ENCODE results near the gene NOC3L.
A peak's percentile ranks its signal among the peaks of the same experiment; 100 is the strongest.
"Not testable (repeated sequence)": the region's sequence is repeated elsewhere in the genome, so short reads cannot be mapped to it uniquely, and the experiment has no call there.

Gene NOC3L

DNA sequence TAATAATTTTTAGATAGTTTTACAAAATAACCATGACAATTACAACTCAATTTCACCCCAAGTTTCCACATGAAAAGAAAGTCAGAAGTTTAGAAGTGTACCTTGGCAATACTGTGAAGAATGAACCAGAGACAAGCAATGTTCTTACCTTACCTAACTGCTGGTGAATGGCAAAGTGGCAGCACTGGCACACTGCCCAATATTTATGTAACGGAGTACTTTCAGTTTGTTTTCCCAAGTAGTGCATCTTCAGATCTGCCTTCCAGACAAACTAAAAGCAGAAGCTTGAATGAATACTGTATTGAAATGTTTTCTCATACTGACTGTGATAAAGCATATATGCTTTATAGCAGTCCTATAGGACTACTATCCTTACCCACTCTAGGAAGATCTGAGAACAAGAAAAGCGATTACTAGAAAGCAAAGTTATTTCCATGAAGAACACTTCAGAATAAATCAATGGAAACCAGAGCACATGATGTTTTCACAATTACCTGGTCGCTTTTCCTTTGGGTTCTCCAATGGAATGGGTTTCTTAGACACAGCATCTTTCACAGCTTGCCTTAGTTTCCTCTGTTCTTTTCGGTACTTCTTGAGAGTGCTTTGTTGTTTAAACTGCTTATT lies 1.5 kb downstream of the NOC3L start:
- no peak for DNase-seq

DNA sequence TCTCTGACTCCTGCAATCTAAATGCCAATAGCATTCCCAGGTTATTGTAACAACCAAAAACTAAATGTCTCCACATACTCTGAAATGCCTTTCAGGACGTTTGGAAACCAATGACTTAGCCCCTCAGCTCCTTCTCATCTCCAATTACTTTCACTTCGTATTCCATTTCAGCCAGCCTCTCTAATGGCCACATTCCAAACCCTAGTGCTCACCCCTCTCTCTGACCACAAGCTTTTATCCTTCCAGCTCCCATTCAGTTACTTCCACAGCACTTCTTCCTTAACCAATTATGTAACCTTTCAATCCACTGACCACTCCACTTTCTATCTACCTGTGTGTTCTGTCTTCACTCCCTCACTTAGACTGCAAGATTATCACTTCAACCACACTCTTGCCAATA lies 4.3 kb downstream of the NOC3L start:
- DNase-seq = no peak

DNA sequence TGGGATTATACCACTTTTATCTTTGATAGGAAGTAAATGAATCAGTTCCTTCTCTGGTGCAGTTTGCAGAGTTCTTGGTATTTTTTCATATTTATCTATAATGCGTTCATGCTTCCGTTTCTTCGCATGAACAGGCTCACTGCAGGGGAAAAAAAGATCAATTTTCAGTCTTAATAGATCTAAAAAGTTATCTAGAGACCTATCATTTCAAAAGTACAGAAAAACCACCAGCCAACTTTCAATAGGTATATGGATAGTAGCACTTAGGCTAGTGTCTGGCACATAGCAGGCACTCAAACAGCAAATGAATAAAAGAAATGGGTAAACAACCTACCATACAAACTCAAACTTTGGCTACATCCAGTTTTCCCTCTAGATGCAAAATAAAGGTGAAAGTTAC lies 5.5 kb downstream of the NOC3L start:
- DNase-seq = no peak

DNA sequence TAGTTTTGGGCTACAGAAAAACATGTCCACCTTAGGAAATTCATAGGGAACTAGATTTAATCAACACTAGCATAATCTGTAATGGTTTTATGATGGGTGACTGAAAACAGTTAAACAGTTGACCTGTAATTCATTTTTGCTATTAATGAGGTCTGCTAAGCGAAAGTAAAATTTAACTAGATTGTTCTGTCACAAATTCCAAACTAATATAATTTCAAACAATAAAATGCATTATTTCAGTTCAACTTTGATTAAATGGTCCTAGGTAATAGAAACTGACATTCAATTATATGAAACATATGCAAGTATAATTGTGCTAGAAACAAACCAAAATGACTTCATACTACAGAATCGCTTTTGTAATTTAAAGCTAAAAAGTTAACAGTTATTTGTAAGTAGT lies 6.9 kb downstream of the NOC3L start:
- no peak for DNase-seq

DNA sequence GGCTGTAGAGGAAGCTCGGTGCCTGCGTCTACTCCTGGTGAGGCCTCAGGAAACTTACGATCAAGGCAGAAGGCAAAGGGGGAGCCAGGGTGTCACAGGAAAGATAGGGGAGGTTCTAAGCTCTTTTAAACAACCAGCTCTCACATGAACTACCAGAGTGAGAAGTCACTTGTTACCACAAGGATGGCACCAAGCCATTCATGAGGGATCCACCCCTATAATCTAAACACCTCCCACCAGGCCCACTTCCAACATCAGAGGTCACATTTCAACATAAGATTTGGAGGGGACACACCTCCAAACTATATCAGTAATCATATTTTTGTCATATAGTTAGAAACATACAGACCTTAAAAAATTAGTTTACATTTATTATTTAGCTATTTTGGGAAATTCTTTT lies 9.4 kb downstream of the NOC3L start:
- no peak for DNase-seq

DNA sequence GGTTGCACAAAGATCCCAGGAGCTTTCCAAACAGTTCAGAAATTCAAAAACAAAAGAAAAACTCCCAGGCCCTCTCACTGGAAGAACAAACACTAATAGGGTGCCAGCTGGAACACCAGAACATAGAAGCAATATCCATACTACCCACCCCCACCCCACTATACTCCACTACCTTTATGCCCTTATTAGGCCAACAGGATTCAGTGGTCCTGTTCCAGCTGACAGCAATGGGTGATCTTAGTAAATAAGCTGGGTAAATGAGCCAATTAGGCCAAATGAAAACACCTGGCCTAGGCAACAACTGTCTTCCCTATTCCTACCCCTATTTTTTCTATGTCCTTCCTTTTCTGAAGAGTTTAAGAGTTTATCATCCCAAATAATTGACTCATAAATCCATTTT lies 11.7 kb downstream of the NOC3L start:
- DNase-seq = no peak

DNA sequence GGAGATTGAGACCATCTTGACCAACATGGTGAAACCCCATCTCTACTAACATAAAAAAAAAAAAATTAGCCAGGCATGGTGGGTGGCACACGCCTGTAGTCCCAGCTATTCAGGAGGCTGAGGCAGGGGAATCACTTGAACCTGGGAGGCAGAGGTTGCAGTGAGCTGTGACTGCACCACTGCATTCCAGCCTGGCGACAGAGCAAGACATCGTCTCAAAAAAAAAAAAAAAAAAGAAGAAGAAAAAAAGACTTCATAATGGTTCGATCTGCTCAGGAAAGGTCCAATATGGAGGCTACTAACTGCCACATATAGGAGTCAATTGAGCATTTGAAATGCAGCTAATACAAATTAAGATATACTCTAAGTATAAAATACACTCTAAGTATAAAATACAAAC lies 12.2 kb downstream of the NOC3L start:
- not testable (repeated sequence) for DNase-seq

DNA sequence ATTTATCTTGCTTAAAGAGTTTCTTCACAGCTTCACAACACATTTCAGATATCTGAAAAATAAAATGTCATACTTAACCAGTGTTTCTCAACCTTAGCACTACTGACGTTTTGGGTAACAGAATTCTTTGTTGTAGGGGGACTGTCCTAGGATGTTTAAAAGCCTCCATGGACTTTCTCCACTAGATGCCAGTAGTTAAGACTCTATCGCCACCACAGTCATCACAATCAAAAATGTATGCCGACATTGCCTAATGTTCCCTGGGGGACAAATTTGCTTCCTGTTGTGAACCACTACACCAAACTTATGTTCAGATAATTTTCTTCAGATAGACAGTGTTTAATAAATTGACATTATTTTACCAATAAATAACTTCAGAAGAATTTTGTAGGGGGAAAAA lies 13.4 kb downstream of the NOC3L start:
- DNase-seq = no peak

DNA sequence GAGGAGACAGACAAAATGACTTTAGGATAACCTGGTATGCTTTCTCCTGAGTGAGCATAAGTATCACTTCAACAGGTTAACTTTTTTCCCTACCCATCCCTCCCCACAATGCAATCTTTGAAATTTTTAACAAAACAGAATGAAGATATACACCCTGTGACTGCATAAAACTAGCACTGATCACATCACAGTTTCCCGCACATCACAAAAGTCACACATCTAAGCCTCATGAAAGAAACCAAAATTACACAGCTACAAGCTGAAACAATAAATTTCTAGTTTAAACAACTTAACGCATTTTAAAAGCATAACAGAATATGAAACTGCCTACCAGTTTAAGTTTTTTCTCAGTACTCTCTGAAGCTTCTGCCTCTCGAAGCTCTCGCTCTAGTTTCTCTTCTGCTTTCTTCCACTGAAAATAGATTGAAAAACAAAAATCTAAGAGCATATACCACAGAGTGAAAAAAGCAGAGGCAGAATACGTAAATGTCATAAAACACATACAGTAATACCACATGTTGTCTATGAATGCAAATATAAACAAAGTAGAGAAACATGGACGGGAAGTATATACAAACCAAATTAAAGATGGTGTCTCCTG lies 18.1 kb downstream of the NOC3L start:
- DNase-seq = no peak

DNA sequence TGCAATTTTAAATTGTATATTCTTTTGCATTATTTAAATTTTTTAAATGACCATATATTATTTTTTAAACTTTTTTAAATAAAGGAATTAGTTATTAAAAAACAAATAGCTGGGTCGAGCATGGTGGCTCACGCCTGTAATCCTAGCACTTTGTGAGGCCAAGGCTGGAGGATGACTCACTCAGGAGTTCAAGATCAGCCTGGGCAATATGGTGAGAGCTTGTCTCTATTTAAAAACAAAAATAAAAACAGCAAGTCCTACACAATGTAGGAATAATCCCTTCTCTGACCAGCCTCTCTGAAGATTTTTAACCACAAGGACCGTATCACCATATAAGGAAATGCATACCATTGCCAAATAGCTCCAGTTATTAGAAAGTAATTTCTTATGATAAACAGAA lies 19.6 kb downstream of the NOC3L start:
- no peak for DNase-seq

DNA sequence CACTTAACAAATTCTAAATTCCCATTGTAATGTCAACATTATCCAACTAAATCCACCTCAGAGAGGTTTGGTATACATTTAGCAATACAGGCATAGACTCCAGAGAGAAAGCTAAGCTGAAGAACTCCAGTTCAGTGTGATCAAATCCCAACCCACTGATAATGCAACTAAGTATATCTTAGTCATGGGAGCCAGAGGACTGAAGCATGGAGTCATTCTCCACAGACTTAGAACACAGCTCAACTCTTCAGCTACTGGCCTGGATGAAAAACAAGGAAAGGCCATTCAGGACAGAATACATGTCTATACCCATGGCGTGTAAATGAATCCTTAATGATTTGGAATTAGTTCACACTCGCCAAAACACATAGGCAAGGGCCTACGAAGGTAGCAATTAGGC lies 27.9 kb downstream of the NOC3L start:
- DNase-seq = no peak

DNA sequence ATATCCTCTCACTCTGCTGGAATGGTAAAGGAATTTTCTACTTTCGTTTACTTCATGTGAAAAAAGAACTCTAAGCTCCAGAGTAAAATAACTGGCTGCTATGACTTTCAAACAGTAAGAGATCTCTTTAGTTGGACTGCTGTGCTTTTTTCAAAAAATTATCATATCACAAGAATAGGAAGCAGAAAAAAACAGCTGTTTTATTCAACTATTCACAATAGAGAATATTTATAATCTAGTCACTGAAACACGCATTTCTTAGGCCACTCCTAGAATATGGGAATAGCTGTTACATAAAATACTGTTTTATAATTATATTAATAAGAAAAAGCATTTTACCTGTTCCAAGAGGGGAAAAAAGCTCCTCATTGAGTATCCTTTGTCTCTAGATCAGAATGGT lies 29.7 kb downstream of the NOC3L start:
- DNase-seq = no peak

DNA sequence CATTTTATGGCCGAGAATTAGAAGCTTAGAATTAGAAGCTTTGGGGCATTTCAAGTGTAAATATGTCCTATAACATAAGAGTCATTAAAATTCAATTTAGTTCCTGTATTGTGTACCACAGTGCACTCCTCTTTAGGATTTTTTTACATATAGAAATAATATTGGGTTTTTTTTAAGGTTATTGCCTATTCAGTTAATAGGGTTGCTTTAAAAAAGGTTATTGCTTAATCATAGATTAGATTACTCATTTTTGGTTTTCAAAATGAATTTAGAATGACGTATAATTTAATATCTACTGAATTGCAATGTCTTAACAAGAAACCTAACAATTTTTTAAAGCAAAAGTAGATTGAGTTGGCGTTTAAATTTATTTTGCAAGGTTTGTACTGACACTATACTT lies 34.1 kb downstream of the NOC3L start:
- DNase-seq = no peak

DNA sequence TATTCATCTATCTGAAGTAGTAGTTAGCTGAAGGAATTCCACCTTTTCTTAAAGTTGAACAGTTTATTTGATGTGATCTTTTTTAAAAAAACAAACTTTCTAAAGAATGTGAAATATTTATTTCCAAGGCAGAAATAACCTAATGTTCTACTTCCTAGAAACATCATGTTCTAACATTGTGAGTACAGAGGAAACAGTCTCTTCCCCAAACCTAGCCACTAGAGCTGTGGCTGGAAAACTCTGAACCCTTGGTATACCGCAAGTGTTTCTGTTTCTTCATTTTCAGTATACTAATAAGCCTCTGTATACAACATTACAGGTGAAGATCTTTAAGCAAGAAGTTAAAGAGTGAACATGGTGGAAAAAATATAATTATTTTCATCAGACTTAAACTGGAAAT lies 35.1 kb downstream of the NOC3L start:
- no peak for DNase-seq

DNA sequence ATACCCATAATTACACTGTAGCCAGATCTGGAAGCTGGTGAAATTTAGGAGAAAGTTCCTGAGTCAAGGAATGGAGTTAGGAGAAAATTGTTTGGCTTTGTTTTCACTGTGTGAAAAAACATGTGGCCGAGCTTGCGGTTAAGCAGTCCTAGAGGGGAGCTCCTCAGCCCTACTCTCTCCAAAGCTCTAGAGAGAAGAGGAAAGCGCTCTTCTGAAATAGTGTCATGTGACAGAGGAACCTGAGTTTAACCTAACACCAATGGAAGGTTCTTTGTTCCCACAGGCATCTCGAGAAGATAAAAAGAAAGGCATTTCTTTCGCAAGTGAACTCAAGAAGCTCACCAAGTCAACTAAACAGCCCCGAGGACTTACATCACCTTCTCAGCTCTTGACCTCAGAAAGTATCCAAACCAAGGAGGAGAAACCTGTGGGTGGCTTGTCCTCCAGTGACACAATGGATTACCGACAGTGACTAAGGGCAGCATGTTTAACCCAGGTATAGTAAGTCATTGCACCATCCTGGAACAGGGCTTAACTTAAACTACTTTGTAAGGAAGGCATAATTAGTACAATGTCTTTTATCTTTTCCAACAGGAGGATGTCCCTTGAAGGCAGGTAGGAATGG lies 38.0 kb downstream of the NOC3L start:
- DNase-seq = no peak

DNA sequence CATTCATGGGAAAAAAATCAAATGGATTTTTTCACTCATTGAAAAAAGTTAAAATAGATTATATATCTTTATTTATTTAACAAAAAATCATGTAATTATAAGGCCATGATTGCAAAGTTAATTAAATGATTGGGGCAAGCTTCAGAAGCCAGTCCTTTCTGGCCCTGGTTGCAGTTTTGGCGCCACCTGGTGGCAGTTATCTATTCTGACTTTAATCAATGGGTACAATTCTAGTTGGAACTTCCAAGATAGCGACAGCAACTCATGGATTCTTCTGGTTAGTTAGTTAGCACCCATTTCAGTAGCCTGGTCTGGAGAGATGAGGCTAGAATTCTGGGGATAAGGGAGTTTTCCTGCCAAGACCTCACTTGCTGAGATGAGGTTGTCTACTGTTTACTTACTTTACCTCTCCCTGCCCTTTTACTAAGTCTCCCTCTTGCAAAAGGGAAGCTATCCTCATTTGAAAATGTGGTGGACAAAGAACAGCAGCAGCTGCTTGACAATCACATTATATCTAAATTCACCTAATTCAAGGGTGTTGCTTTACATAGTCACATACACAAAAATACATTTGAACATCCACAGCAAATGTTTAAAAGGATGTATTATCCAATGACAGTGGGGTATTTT lies 42.3 kb downstream of the NOC3L start:
- peak; percentile 1 for DNase-seq

DNA sequence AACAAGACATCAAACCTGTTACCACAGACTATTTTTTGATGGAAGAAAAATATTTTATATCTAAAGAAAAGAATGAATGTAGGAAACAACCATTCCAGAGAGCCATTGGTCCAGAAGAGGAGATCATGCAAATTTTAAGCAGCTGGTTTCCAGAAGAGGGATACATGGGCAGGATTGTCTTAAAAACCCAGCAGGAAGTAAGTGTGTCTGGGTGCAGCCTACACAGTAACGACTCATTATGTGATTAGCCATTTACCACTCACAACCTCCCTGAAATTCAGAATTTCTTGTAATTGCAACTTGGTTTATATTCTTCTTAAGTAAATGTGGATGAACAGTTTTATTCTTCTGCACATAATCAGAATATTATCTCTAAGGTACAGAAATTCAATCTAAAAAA lies 46.2 kb downstream of the NOC3L start:
- DNase-seq = no peak

DNA sequence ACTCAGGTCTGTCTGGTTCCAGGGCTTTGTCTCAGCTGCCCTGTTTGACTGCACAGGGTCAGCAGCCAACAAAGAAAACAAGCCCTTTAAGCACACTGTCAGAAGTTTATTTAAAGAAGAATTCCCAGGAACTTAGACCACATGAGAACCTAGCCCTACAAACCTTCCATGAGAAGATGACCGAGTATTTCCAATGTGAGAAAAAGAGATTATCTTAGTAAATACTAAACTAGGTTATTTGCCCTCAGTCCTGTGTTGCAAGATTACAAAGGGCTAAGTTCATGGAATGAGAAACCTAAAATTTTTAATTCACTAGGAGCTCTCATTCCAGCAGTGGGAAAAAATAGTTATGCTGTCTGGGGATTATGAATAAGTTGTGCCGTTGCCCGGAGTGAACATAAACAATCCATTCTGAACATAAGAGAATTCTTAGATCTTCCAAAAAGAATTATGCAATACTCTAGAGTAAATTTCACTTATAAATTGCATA lies 46.7 kb downstream of the NOC3L start:
- no peak for DNase-seq

DNA sequence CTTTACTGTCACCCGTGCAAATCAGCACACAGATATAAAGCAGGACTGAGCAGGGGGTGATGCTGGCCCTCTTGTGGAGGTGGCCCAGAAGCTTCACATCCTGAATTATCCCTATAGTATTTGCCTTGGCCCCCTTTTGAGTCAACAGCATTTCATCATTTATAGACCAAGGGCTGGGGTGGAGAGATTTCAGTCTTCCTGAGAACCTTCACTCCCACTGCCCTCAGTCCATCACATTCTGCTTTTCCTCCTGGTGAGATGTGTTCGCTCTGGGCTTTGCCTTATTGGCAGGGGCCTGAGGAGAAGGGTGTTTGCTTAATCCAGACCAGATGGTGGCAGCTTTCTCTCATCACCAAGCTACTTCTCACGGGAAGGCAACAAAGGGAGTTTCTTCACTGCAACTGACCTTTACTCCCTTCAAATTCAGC lies 47.7 kb downstream of the NOC3L start:
- no peak for DNase-seq

DNA sequence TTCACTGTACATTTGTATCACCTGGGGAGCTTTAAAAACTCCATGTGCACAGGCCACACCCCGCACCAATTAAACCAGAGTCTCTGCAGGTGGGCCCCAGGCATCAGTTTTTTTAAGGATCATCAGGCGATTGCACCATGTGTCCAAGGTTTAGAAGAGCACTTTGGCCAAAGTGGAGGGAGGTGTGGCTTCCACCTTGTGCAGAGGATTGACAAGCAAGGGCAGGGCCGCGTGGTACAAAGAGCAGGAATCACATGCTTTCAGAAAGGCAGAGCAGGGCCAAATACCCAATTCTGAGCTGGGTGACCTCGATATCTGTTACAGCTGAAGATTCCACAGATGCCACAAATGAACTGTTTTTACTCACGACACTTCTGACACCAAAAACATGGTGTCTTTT lies 52.4 kb downstream of the NOC3L start:
- DNase-seq = no peak

DNA sequence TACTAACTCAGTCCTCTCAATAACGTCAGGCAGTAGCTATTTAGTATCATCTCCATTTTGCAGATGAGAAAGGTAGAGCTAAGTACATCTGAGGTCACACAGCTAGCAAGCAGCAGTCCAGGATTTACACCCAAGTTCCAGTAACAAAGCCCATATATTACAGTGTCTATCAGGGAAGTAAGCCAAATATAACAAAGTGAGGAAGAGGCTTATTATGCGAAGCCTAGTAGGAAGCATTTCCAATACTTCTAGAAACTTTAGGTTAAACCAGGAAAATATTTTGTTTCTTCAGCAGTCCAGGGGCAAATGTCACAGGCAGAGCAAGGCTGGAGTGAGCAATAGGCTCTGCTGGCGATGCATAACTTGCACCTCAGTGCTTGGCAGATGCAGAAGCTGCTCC lies 53.9 kb downstream of the NOC3L start:
- no peak for DNase-seq

DNA sequence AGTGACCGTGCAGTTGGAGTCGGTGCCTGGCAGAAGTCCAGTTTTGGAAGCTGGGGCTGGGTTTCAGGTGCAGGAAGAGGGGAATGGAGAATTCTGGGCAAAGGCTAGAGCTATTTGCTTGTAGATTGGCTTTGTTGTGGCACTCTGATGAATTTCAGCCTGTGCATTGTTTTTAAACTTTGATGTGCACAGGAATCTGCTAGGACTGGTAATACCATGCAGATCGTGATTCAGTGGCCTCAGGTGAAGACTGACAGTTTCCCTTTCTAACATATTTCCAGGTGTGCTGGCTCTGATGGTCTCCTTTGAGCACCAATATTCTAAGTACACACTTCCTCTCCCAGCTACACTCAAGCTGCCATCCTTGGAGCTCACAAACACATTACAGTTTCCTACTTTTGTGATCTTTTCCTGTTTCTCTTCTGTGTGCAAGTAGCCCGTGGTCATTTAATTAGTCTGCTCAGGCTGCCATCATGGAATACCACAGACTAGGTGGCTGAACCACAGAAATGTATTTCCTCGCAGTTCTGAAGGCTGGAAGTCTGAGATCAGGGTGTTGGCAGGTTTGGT lies 55.6 kb downstream of the NOC3L start:
- DNase-seq = no peak

DNA sequence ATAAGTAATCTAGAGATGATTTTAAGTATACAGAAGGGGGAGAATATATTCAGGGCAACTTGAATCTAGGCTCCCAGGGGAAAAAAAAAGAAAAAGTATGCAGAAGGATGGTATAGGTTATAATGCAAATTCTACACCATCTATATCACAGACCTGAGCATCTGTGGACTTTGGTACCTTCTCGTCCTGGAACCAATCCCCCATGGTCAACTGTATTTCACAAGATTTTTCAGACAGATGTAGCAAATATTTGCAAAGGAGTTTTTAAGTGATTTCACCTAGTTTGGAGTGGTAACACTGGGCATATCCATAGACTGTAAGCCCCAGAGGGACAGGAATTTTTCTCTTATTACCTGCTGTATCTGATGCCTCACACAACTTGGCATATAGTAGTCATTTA lies 58.8 kb downstream of the NOC3L start:
- no peak for DNase-seq

DNA sequence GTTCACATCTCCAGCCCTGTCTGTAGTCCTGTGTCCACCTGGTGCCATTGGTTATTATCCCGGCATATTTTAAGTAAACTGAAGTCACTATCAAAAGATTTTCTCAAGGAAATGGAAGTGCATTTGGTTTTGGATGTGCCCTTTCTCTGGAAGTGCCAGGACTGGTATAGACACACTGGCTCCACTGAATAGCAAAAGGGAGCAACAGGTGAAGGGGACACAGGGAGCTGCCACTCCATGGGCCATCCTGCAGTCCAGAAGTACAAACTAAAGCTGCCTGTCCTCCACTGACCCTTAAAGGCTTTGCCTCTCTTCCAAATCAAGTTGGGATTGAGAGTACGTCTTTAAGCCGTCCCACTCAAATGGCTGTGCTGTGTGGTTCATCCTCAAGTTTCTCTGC lies 62.7 kb downstream of the NOC3L start:
- no peak for DNase-seq

Data from NCI-H774 (cell line).